ENCODE measurements around the gene KCNB1.
A peak's percentile ranks its signal among the peaks of the same experiment; 100 is the strongest.
"Not testable (repeated sequence)": the region's sequence is repeated elsewhere in the genome, so short reads cannot be mapped to it uniquely, and the experiment has no call there.

KCNB1 gene

GRCh38 chr20:49336786-49337185 is 145.7 kb downstream of the KCNB1 start:
- Histone ChIP-seq H3K36me3 (ENCODE audit: insufficient read depth, low read length) (no peaks in the 10 kb centered on the region), H3K9me3 (ENCODE audit: control insufficient read depth, insufficient read depth, low read length) (no peaks in the 10 kb centered on the region), H3K4me1 (ENCODE audit: insufficient read depth, low read length) (no peaks in the 10 kb centered on the region), H3K9ac (ENCODE audit: low read depth, low read length) (no peak overlapping the region)

GRCh38 chr20:49335476-49335875 is 147.0 kb downstream of the KCNB1 start:
- H3K9ac ChIP-seq (ENCODE audit: low read depth, low read length), result no peak overlapping the region
- H3K4me1 ChIP-seq (ENCODE audit: insufficient read depth, low read length), result no peaks in the 10 kb centered on the region
- no peaks in the 10 kb centered on the region for H3K9me3 ChIP-seq (ENCODE audit: control insufficient read depth, insufficient read depth, low read length)

GRCh38 chr20:49330701-49331615 is 151.5 kb downstream of the KCNB1 start:
- no peaks in the 10 kb centered on the region for H3K36me3 ChIP-seq (ENCODE audit: insufficient read depth, low read length)
- H3K9ac ChIP-seq (ENCODE audit: low read depth, low read length), result no peak overlapping the region
- H3K4me1 ChIP-seq (ENCODE audit: insufficient read depth, low read length), result no peaks in the 10 kb centered on the region; the same call in 1 of the 2 replicates
- H3K9me3 ChIP-seq (ENCODE audit: control insufficient read depth, insufficient read depth, low read length), result no peaks in the 10 kb centered on the region

More at GRCh38 chr20:49335476-49335875, 147.0 kb downstream of the KCNB1 start:
- no peaks in the 10 kb centered on the region for H3K36me3 ChIP-seq (ENCODE audit: insufficient read depth, low read length)

GRCh38 chr20:49328790-49329189 is 153.7 kb downstream of the KCNB1 start:
- Histone ChIP-seq H3K9ac (ENCODE audit: low read depth, low read length) (no peak overlapping the region), H3K9me3 (ENCODE audit: control insufficient read depth, insufficient read depth, low read length) (no peaks in the 10 kb centered on the region), H3K4me1 (ENCODE audit: insufficient read depth, low read length) (peaks cover 2% of the 10 kb centered on the region), H3K36me3 (ENCODE audit: insufficient read depth, low read length) (no peaks in the 10 kb centered on the region)

GRCh38 chr20:49326026-49326425 is 156.4 kb downstream of the KCNB1 start:
- Histone ChIP-seq H3K4me1 (ENCODE audit: insufficient read depth, low read length) (peaks cover 6% of the 10 kb centered on the region), H3K36me3 (ENCODE audit: insufficient read depth, low read length) (no peaks in the 10 kb centered on the region), H3K9ac (ENCODE audit: low read depth, low read length) (no peak overlapping the region), H3K9me3 (ENCODE audit: control insufficient read depth, insufficient read depth, low read length) (no peaks in the 10 kb centered on the region)

- Histone ChIP-seq H3K9ac (ENCODE audit: low read depth, low read length) (no peak overlapping the region), H3K36me3 (ENCODE audit: insufficient read depth, low read length) (no peaks in the 10 kb centered on the region), H3K9me3 (ENCODE audit: control insufficient read depth, insufficient read depth, low read length) (no peaks in the 10 kb centered on the region), H3K4me1 (ENCODE audit: insufficient read depth, low read length) (peaks cover 6% of the 10 kb centered on the region)
Measured at GRCh38 chr20:49324306-49324705, 158.2 kb downstream of the KCNB1 start.

GRCh38 chr20:49323622-49324238 is 158.7 kb downstream of the KCNB1 start:
- Histone ChIP-seq H3K9me3 (ENCODE audit: control insufficient read depth, insufficient read depth, low read length) (no peaks in the 10 kb centered on the region), H3K4me1 (ENCODE audit: insufficient read depth, low read length) (peaks cover 6% of the 10 kb centered on the region), H3K9ac (ENCODE audit: low read depth, low read length) (no peak overlapping the region), H3K36me3 (ENCODE audit: insufficient read depth, low read length) (no peaks in the 10 kb centered on the region)

GRCh38 chr20:49320460-49320859 is 162.0 kb downstream of the KCNB1 start:
- Histone ChIP-seq H3K4me1 (ENCODE audit: insufficient read depth, low read length) (peaks cover 6% of the 10 kb centered on the region; the same call in 1 of the 2 replicates), H3K9me3 (ENCODE audit: control insufficient read depth, insufficient read depth, low read length) (no peaks in the 10 kb centered on the region), H3K9ac (ENCODE audit: low read depth, low read length) (no peak overlapping the region), H3K36me3 (ENCODE audit: insufficient read depth, low read length) (no peaks in the 10 kb centered on the region)

- Histone ChIP-seq H3K4me1 (ENCODE audit: insufficient read depth, low read length) (peaks cover 6% of the 10 kb centered on the region; the same call in 1 of the 2 replicates), H3K36me3 (ENCODE audit: insufficient read depth, low read length) (no peaks in the 10 kb centered on the region), H3K9ac (ENCODE audit: low read depth, low read length) (peak overlapping the region; percentile 69; the same call in 1 of the 2 replicates), H3K9me3 (ENCODE audit: control insufficient read depth, insufficient read depth, low read length) (no peaks in the 10 kb centered on the region)
Measured at GRCh38 chr20:49319208-49319809, 163.2 kb downstream of the KCNB1 start.

GRCh38 chr20:49318430-49319207 is 163.8 kb downstream of the KCNB1 start:
- no peaks in the 10 kb centered on the region for H3K36me3 ChIP-seq (ENCODE audit: insufficient read depth, low read length)
- peak overlapping the region; percentile 69 for H3K9ac ChIP-seq (ENCODE audit: low read depth, low read length)

GRCh38 chr20:49318091-49318429 is 164.4 kb downstream of the KCNB1 start:
- H3K4me1 ChIP-seq (ENCODE audit: insufficient read depth, low read length), result no peaks in the 10 kb centered on the region; the same call in 1 of the 2 replicates
- no peaks in the 10 kb centered on the region for H3K36me3 ChIP-seq (ENCODE audit: insufficient read depth, low read length)
- peak overlapping the region; percentile 69; the same call in 1 of the 2 replicates for H3K9ac ChIP-seq (ENCODE audit: low read depth, low read length)
- H3K9me3 ChIP-seq (ENCODE audit: control insufficient read depth, insufficient read depth, low read length), result no peaks in the 10 kb centered on the region

More at GRCh38 chr20:49318430-49319207, 163.8 kb downstream of the KCNB1 start:
- Histone ChIP-seq H3K4me1 (ENCODE audit: insufficient read depth, low read length) (peaks cover 2% of the 10 kb centered on the region; the same call in 1 of the 2 replicates), H3K9me3 (ENCODE audit: control insufficient read depth, insufficient read depth, low read length) (no peaks in the 10 kb centered on the region)

- Histone ChIP-seq H3K4me1 (ENCODE audit: insufficient read depth, low read length) (no peaks in the 10 kb centered on the region; the same call in 1 of the 2 replicates), H3K36me3 (ENCODE audit: insufficient read depth, low read length) (no peaks in the 10 kb centered on the region), H3K9me3 (ENCODE audit: control insufficient read depth, insufficient read depth, low read length) (no peaks in the 10 kb centered on the region), H3K9ac (ENCODE audit: low read depth, low read length) (no peak overlapping the region)
Measured at GRCh38 chr20:49316704-49317103, 165.8 kb downstream of the KCNB1 start.

- Histone ChIP-seq H3K36me3 (ENCODE audit: insufficient read depth, low read length) (no peaks in the 10 kb centered on the region), H3K9me3 (ENCODE audit: control insufficient read depth, insufficient read depth, low read length) (no peaks in the 10 kb centered on the region; the same call in 1 of the 2 replicates), H3K4me1 (ENCODE audit: insufficient read depth, low read length) (no peaks in the 10 kb centered on the region), H3K9ac (ENCODE audit: low read depth, low read length) (no peak overlapping the region)
Measured at GRCh38 chr20:49315580-49315979, 166.9 kb downstream of the KCNB1 start.

GRCh38 chr20:49314052-49314451 is 168.4 kb downstream of the KCNB1 start:
- H3K4me1 ChIP-seq (ENCODE audit: insufficient read depth, low read length), result not testable (repeated sequence)

More at GRCh38 chr20:49314052-49314451, 168.4 kb downstream of the KCNB1 start:
- not testable (repeated sequence) for H3K36me3 ChIP-seq (ENCODE audit: insufficient read depth, low read length); H3K9ac ChIP-seq (ENCODE audit: low read depth, low read length); H3K9me3 ChIP-seq (ENCODE audit: control insufficient read depth, insufficient read depth, low read length)

Data from ES-I3 (cell line).